GM12878 (cell line): ENCODE data around the gene CLIC6. TPM values are rescaled to one million over a fixed set of nuclear protein-coding genes. Genes with fewer than 3 reads are reported as not detected.

ENCODE experiments used
- ATAC-seq: fragments of 200-7000 bp; cut with Tn5 transposase; 3 replicates; pipeline ENCODE4 v1.9.1; 2020; ENCODE audit warnings: mild to moderate bottlenecking, moderate library complexity
- BruUV-seq: library from RNA; stranded (reverse); fragments of 400-500 nt; replicated peaks from 2 replicates; lab custom pipeline; 2021; lab: Mats Ljungman, UMichigan
- CTCF ChIA-PET: fragments of 300-600 bp; sonication (Branson Sonifier 250); formaldehyde crosslinking; extraction: SDS; loops from one replicate; lab custom pipeline; 2021; ENCODE audit warnings: inconsistent platforms; lab: Yijun Ruan, JAX
- POLR2A ChIA-PET: fragments of 350-600 bp; formaldehyde crosslinking; extraction: SDS; loops from one replicate; lab custom pipeline; 2021; ENCODE audit warnings: inconsistent platforms; lab: Charles Lee
- RAD21 ChIA-PET: fragments of 300-600 bp; sonication (Branson Sonifier 250); formaldehyde crosslinking; loops from one replicate; lab custom pipeline; 2023; ENCODE audit warnings: antibody characterized with exemption; ENCODE audit not compliant: unreplicated experiment; lab: Charles Lee
- SMC1A ChIA-PET: fragments of 300-600 bp; sonication (Branson Sonifier 250); formaldehyde crosslinking; loops from one replicate; lab custom pipeline; 2023; ENCODE audit not compliant: unreplicated experiment, uncharacterized antibody; lab: Charles Lee
- DNase-seq: peaks from one replicate; pipeline ENCODE4 v3.0.0-alpha.2; 2011; ENCODE audit warnings: low read depth, low spot score
- FAIRE-seq: peaks from 3 replicates; lab custom pipeline; 2011; peaks lifted over from hg19 to GRCh38; lab: Jason Lieb, UNC
- H2AFZ ChIP-seq: 2 replicates; pipeline ENCODE4 v1.6.0; 2011; ENCODE audit warnings: low read depth, low read length, control low read depth; ENCODE audit not compliant: control insufficient read depth
- H3K27ac ChIP-seq: 2 replicates; pipeline ENCODE4 v1.5.1; 2011; ENCODE audit warnings: control low read depth; ENCODE audit not compliant: control insufficient read depth, insufficient read depth
- H3K27me3 ChIP-seq, 2 experiments: replicated peaks in 1 of 2; 2 replicates each; pipeline versions ENCODE4 v1.6.0 to v1.6.1; 2011; ENCODE audit warnings: low read length in 1 of 2; ENCODE audit not compliant: control insufficient read depth in 2 of 2, insufficient read depth in 2 of 2
- H3K36me3 ChIP-seq, 2 experiments: 2 replicates each; pipeline ENCODE4 v1.5.1; 2011; ENCODE audit warnings: low read length in 1 of 2; ENCODE audit not compliant: control insufficient read depth in 2 of 2, insufficient read depth in 2 of 2
- H3K4me1 ChIP-seq: 2 replicates; pipeline ENCODE4 v1.6.1; 2011; ENCODE audit warnings: mild to moderate bottlenecking, low read length, moderate library complexity, mixed read lengths; ENCODE audit not compliant: control insufficient read depth, insufficient read depth
- H3K4me2 ChIP-seq: 2 replicates; pipeline ENCODE4 v1.6.0; 2011; ENCODE audit warnings: control low read depth; ENCODE audit not compliant: control insufficient read depth, insufficient read depth
- H3K4me3 ChIP-seq: fragments of 200-600 bp; sonication (generic); 2 replicates; pipeline ENCODE4 v1.5.1; 2016
- H3K79me2 ChIP-seq: 2 replicates; pipeline ENCODE4 v1.6.0; 2011; ENCODE audit warnings: low read length; ENCODE audit not compliant: control insufficient read depth, insufficient read depth
- H3K9ac ChIP-seq: 2 replicates; pipeline ENCODE4 v1.8.0; 2011; ENCODE audit warnings: low read length, control low read depth, mixed read lengths; ENCODE audit not compliant: control insufficient read depth, insufficient read depth
- H3K9me3 ChIP-seq: replicated peaks from 3 replicates; pipeline ENCODE4 v1.5.1; 2011; ENCODE audit warnings: mild to moderate bottlenecking, low read length; ENCODE audit not compliant: control insufficient read depth, insufficient read depth
- H4K20me1 ChIP-seq: 2 replicates; pipeline ENCODE4 v1.6.0; 2011; ENCODE audit not compliant: control insufficient read depth, insufficient read depth
- ASH2L ChIP-seq: fragments of 300-600, 200-600 bp; sonication (generic); IDR thresholded peaks from 2 replicates; pipeline ENCODE4 v1.6.1; 2017; ENCODE audit warnings: low read depth, mild to moderate bottlenecking, borderline replicate concordance
- CBFB ChIP-seq: IDR thresholded peaks from 2 replicates; pipeline ENCODE4 v1.6.1; 2016; ENCODE audit warnings: antibody characterized with exemption, low read depth
- CBX3 ChIP-seq: fragments of 200-600 bp; sonication (generic); IDR thresholded peaks from 2 replicates; pipeline ENCODE4 v1.6.1; 2016; ENCODE audit warnings: low read depth, borderline replicate concordance
- CEBPB ChIP-seq, 2 experiments: fragments of 150-350 bp in 1 of 2; IDR thresholded peaks; 2 replicates each; pipeline ENCODE4 v1.6.1; 2012 to 2014; ENCODE audit warnings: low read depth in 2 of 2, low read length in 2 of 2, borderline replicate concordance in 1 of 2, inconsistent platforms in 1 of 2
- CREB1 ChIP-seq: IDR thresholded peaks from 2 replicates; pipeline ENCODE4 v1.6.1; 2012; ENCODE audit warnings: low read depth, mild to moderate bottlenecking, inconsistent platforms
- E2F4 ChIP-seq: IDR thresholded peaks from 2 replicates; pipeline ENCODE4 v1.6.1; 2012; ENCODE audit warnings: low read depth, low read length, improper control_type of control experiment
- EED ChIP-seq: sonication (generic); IDR thresholded peaks from 2 replicates; pipeline ENCODE4 v1.6.1; 2016; ENCODE audit warnings: antibody characterized with exemption, low read depth
- FOS ChIP-seq: IDR thresholded peaks from 3 replicates; pipeline ENCODE4 v1.6.1; 2011; ENCODE audit warnings: borderline replicate concordance; ENCODE audit not compliant: insufficient read length; ENCODE audit errors: extremely low read depth
- GABPA ChIP-seq: IDR thresholded peaks from 2 replicates; pipeline ENCODE4 v1.6.1; 2014; ENCODE audit warnings: antibody characterized with exemption, low read depth, mild to moderate bottlenecking, inconsistent platforms
- HDAC2 ChIP-seq: fragments of 200-600 bp; sonication (generic); IDR thresholded peaks from 2 replicates; pipeline ENCODE4 v1.6.1; 2017
- MEF2B ChIP-seq: fragments of 450-650 bp; IDR thresholded peaks from 2 replicates; pipeline ENCODE4 v1.6.1; 2018; ENCODE audit warnings: mild to moderate bottlenecking, moderate library complexity; ENCODE audit not compliant: partially characterized antibody, poor library complexity, severe bottlenecking
- MXI1 ChIP-seq: fragments of 150-350 bp; IDR thresholded peaks from 2 replicates; pipeline ENCODE4 v1.6.1; 2011; ENCODE audit warnings: low read depth, mild to moderate bottlenecking, inconsistent platforms, low read length, improper control_type of control experiment
- NR2C2 ChIP-seq: IDR thresholded peaks from 2 replicates; pipeline ENCODE4 v1.6.1; 2011; ENCODE audit warnings: borderline replicate concordance, low read depth; ENCODE audit not compliant: control insufficient read depth, insufficient read length
- NRF1 ChIP-seq: conservative IDR thresholded peaks from 2 replicates; pipeline ENCODE4 v1.6.1; 2011; ENCODE audit warnings: mild to moderate bottlenecking, low read depth, low read length, improper control_type of control experiment
- RAD51 ChIP-seq: fragments of 450-650 bp; IDR thresholded peaks from 2 replicates; pipeline ENCODE4 v1.6.1; 2016; ENCODE audit warnings: moderate library complexity, mild to moderate bottlenecking, inconsistent platforms
- STAT3 ChIP-seq: IDR thresholded peaks from 2 replicates; pipeline ENCODE4 v1.6.1; 2011; ENCODE audit warnings: low read depth, low read length, improper control_type of control experiment
- TCF12 ChIP-seq: IDR thresholded peaks from 2 replicates; pipeline ENCODE4 v1.6.1; 2011; ENCODE audit warnings: low read depth, mild to moderate bottlenecking, low read length
- ZNF592 ChIP-seq: fragments of 450-650 bp; IDR thresholded peaks from 2 replicates; pipeline ENCODE4 v1.6.1; 2017; ENCODE audit warnings: mild to moderate bottlenecking, moderate library complexity
- ZSCAN29 ChIP-seq: fragments of 450-650 bp; IDR thresholded peaks from 2 replicates; pipeline ENCODE4 v1.6.1; 2017; ENCODE audit warnings: mild to moderate bottlenecking, moderate library complexity
- WGBS: methylation state at CpG from one replicate; pipeline ENCODE4 v1.1.6; 2016; ENCODE audit warnings: low lambda C conversion rate; ENCODE audit not compliant: insufficient replicate concordance, insufficient coverage; ENCODE audit errors: missing lambda C conversion rate; 5-methylcytosine and 5-hydroxymethylcytosine counted together
- in situ Hi-C: fragments of 300-500 bp; cut with MboI; formaldehyde crosslinking; loops from 9 replicates; pipeline ENCODE4 v1.14.3; 2018; ENCODE audit warnings: mixed read lengths
- intact Hi-C: fragments of 100-400 bp; cut with micrococcal nuclease; formaldehyde crosslinking; loops from one replicate; pipeline ENCODE4 v1.14.2; 2022; ENCODE audit not compliant: unreplicated experiment
- polyA plus RNA-seq, 11 experiments: library from polyadenylated mRNA; depleted of rRNA in 4 of 11; unstranded in 6 of 11; stranded (reverse) in 5 of 11; fragments of >200 nt; fragmentation: Nextera tagmentation in 4 of 11; fragmentation: Illumina TruSeq in 1 of 11; extraction: Ambion mirVana in 4 of 11; extraction: Trizol in 1 of 11; gene quantifications; 1 replicate in 1 of 11; 2 replicates in 10 of 11; pipeline versions ENCODE4 v1.2.1 to v1.2.3, GENCODE V29; 2011 to 2016; ENCODE audit warnings: inconsistent platforms in 2 of 11, missing spikeins in 2 of 11, low read depth in 1 of 11
- total RNA-seq, 4 experiments: library from RNA; depleted of rRNA in 3 of 4; stranded (reverse); fragments of >200 nt in 3 of 4; fragmentation: Illumina TruSeq in 1 of 4; extraction: Trizol in 1 of 4; gene quantifications; 2 replicates each; pipeline versions ENCODE4 v1.2.1 to v1.2.3, GENCODE V29; 2013 to 2021

Gene CLIC6
- total and polyA plus RNA-seq, 10 of the 15 experiments (the other 5 are each of a cell fraction or from before 2014, with no cell fraction given): 5.7 to 34.1 (median 11.2) TPM

DNA sequence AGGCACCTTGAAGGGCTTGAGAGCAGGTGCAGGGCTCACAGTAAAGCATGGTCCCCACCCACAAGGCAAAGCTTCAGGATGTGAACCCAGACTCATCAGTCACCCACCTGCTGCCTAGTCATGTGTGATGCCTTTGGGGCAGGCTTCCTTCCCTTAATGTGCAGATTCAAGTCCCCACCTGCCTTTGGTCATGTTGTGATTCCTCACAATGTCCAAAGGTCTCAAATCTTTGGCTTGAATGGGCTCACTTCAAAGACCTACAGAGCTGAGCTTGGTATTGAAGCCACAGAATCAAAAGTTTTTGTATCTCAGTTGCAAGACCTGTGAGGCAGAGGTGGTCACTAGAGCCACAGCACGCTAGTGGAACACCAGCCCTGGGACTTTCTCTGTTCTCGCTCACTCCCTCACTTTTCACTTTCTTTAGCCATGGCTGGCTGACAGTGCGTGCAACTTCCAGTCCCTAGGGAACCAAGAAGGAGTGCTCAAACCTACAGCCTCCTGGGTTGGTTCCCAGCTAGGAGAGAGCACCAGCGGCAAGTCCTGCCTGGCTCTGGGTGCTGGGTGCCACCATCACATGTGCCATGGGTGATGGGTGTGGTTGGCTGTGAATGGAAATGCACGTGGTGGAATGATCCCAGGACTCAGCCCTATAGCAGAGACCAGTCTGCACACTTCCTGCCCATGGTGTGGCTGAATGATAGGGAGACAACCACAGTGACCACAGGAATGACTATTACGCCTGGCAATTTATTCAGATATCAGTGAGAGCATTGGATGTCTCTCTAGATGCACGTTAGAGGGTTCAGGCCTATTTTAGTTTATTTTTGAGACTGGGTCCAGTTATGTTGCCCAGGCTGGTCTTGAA lies 26.4 kb upstream of the CLIC6 start:
- DNase-seq: peak; percentile 87
- intact Hi-C loops: loop anchor here (1.0 to 5.0 kb wide), 2 partner anchors 31 to 225 kb away; no protein-coding TSS in a partner anchor
- TF ChIP-seq HDAC2: no peak
- TF ChIP-seq FOS: no peak
- no peak for TF ChIP-seq ZNF592
- TF ChIP-seq ASH2L: no peak
- TF ChIP-seq NRF1: no peak
- TF ChIP-seq STAT3: no peak
- TF ChIP-seq NR2C2: no peak
- TF ChIP-seq GABPA: no peak
- peak; percentile 86 for TF ChIP-seq TCF12
- TF ChIP-seq E2F4: no peak
- TF ChIP-seq CREB1: no peak
- TF ChIP-seq CBX3: no peak
- no peak for TF ChIP-seq RAD51
- TF ChIP-seq MEF2B: peak; percentile 95
- no peak for TF ChIP-seq CEBPB (IDR thresholded peaks at IDR 0.05; ENCODE audit: borderline replicate concordance in 1 of 2, low read depth in 2 of 2, low read length in 2 of 2)
- peak; percentile 84 for TF ChIP-seq CBFB
- no peak for TF ChIP-seq MXI1
- TF ChIP-seq ZSCAN29: no peak
- peak; percentile 96 for TF ChIP-seq EED

More for the DNA sequence above, 26.4 kb upstream of the CLIC6 start:
- H3K27me3 ChIP-seq: no peaks in the 10 kb centered on the region
- ATAC-seq: peak; percentile 77
- WGBS: 2% methylated on average over 7 of the region's 7 CpGs
- H3K27ac ChIP-seq: peak overlapping the region; percentile 97
- H3K9me3 ChIP-seq: no peaks in the 10 kb centered on the region; the same call in 2 of the 3 replicates
- no peaks in the 10 kb centered on the region for H4K20me1 ChIP-seq
- FAIRE-seq: peak; percentile 66
- BruUV-seq: no TSS peak
- peaks cover 60% of the 10 kb centered on the region for H3K4me1 ChIP-seq
- ChIA-PET SMC1A (interaction anchor here (0.8 to 6.0 kb wide), 8 partner anchors 11 to 53 kb away, joined by 3 to 24 read pairs (median 4); partner anchors contain the start of gene CLIC6), RAD21 (interaction anchor here (0.9 to 1.2 kb wide), 3 partner anchors 11 to 55 kb away, joined by 3 read pairs; no protein-coding TSS in a partner anchor), POLR2A (interaction anchor here (0.8 to 1.6 kb wide), 3 partner anchors 25 to 667 kb away, joined by 3 to 6 read pairs (median 6); no protein-coding TSS in a partner anchor), CTCF (interaction anchor here (1.0 to 2.7 kb wide), 6 partner anchors 11 to 51 kb away, joined by 3 to 16 read pairs (median 6); no protein-coding TSS in a partner anchor)
- H3K4me2 ChIP-seq: peak overlapping the region; percentile 17
- peak overlapping the region; percentile 13 for H3K9ac ChIP-seq
- no peaks in the 10 kb centered on the region for H3K36me3 ChIP-seq
- in situ Hi-C loops: no loop called here
- peak overlapping the region; percentile 18 for H2AFZ ChIP-seq
- no peaks in the 10 kb centered on the region for H3K79me2 ChIP-seq
- 0 out of 2 replicates have a peak overlapping the region, but pooled peaks have one; percentile 6 for H3K4me3 ChIP-seq
